HG03442 (cell line): ENCODE results near the gene MOAP1.
"Not testable (repeated sequence)": the region's sequence is repeated elsewhere in the genome, so short reads cannot be mapped to it uniquely, and the experiment has no call there.

Experiments used
- ATAC-seq: cut with Tn5 transposase; IDR thresholded peaks from one replicate; pipeline ENCODE4 v1.9.1; 2021; ENCODE audit warnings: mild to moderate bottlenecking, moderate library complexity; ENCODE audit not compliant: unreplicated experiment

MOAP1 gene

GRCh38 chr14:93186466-93186865, 1.8 kb upstream of the MOAP1 start:
- no peak for ATAC-seq

GRCh38 chr14:93185349-93185720, 638 bp upstream of the MOAP1 start:
- ATAC-seq = no peak

GRCh38 chr14:93183596-93184317, 940 bp downstream of the MOAP1 start:
- ATAC-seq = no peak

DNA sequence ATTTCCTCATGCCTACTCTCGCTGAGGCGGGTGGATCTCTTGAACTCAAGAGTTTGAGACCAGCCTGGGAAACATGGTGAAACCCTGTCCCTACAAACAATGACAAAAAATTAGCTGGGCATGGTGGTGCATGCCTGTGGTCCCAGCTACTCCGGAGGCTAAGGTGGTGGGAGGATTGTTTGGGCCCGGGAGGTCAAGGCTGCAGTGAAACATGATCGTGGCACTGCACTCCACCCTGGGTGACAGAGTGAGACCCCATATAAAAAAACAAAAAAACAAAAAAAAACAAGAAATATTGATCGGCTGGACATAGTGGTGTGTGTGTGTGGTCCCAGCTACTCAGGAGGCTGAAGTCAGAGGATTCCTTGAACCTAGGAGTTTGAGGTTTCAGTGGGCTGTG, 9.2 kb downstream of the MOAP1 start:
- ATAC-seq = no peak

- ATAC-seq = not testable (repeated sequence)
Observed at GRCh38 chr14:93174731-93175130, 10.0 kb downstream of the MOAP1 start.

GRCh38 chr14:93173943-93174395, 10.7 kb downstream of the MOAP1 start:
- no peak for ATAC-seq

GRCh38 chr14:93171376-93171775, 13.3 kb downstream of the MOAP1 start:
- no peak for ATAC-seq

DNA sequence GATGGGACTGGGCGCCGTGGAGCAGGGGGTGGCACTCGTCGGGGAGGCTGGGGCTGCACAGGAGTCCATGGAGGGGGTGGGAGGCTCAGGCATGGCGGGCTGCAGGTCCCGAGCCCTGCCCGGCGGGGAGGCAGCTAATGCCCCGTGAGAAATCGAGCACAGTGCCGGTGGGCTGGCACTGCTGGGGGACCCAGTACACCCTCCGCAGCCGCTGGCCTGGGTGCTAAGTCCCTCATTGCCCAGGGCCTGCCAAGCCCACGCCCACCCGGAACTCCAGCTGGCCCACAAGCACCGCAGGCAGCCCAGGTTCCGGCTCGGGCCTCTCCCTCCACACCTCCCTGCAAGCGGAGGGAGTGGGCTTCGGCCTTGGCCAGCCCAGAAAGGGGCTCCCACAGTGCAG, 14.6 kb downstream of the MOAP1 start:
- ATAC-seq = not testable (repeated sequence)

- not testable (repeated sequence) for ATAC-seq
Observed at GRCh38 chr14:93169619-93170018, 15.1 kb downstream of the MOAP1 start.

GRCh38 chr14:93168610-93169009, 16.1 kb downstream of the MOAP1 start:
- not testable (repeated sequence) for ATAC-seq

DNA sequence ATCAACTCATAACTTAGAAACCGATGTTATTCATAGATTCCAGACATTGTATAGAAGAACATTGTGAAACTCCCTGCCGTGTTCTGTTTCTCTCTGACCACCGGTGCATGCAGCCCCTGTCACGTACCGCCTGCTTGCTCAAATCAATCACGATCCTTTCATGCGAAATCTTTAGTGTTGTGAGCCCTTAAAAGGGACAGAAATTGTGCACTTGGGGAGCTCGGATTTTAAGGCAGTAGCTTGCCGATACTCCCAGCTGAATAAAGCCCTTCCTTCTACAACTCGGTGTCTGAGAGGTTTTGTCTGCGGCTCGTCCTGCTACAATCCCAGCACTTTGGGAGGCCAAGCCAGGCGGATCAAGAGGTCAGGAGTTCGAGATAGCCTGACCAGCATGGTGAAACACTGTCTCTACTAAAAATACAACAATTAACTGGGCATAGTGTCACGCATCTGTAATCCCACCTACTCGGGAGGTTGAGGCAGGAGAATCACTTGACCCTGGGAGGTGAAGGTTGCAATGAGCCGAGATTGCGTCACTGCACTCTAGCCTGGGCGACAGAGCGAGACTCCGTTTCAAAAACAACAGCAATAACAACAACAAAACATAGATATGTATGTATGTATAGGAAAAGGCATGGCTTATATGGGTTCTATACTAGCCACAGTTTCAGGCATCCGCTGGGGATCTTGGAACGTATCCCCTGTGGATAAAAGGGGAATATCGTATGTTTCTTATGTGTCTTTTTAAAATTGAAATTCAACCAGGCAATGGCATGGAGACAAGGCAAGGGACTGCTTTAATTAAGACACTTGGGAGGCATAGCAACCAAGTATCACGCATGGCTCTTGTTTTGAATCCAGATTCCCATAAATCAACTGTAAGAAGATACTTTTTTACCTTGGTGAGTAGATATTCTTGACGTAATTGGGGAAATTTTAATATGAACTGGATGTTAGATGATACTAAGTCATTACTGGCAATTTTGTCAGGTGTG, 19.1 kb downstream of the MOAP1 start:
- not testable (repeated sequence) for ATAC-seq

DNA sequence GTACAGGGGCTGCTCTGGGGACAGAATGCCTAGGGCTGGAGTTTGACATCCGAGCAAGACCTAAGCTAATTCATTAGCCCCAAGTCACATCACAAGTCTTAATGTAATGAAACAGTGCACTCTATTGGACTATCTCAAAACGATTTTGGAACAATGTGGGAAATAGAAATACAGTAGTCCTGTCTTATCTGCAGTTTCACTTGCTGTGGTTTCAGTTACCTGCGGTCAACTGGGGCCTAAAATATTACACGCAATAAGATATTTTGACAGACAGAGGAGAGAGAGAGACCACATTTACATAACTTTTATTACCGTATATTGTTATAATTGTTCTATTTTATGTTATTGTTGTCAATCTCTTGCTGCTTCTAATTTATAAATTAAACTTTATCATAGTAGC, 21.1 kb downstream of the MOAP1 start:
- ATAC-seq = no peak

DNA sequence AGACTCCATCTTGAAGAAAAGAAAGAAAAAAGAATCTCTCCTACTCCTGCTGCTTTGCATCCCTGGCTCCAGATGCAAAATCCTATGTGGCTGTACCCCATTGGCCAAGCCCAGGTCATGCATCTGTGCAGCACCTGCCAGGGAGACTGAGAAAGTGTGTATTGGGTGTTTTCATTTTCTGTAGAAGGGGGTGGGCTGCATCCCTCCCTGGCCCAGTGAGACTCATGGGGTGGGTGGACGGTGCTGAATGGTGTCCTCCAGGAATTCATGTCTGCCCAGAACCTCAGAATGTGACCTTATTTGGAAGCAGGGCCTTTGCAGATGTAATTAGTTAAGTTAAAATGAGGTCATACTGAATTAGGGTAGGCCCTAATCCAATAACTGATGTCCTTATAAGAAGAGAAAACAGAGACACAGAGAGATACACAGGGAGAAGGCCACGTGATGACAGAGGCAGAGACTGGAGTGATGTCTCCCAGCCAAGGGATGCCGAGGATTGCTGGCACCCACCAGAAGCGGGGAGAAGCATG, 23.2 kb downstream of the MOAP1 start:
- ATAC-seq = no peak

- ATAC-seq = no peak
Observed at GRCh38 chr14:93160353-93160801, 24.3 kb downstream of the MOAP1 start.

DNA sequence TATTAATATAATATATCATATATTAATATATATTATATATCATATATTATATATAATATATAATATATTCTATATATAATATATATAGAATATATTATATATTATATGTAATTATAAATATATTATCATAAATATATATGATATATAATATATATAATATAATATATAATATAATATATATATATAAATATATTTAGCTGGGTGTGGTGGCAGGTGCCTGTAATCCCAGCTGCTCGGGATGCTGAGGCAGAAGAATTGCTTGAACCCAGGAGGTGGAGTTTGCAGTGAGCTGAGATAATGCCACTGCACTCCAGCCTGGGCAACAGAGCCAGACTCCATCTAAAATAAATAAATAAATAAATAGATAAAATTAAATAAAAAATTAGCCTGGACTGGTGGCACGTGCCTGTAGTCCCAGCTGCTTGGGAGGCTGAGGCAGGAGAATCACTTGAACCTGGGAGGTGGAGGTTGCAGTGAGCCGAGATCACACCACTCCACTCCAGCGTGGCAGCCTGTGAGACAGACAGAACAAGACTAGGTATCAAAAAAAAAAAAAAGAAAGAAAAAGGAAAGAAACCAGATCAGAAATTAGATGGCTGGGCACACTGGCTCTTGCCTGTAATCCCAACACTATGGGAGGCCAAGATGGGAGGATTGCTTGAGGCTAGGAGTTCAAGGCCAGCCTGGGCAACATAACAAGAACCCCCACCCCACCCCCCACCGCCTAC, 24.9 kb downstream of the MOAP1 start:
- not testable (repeated sequence) for ATAC-seq

DNA sequence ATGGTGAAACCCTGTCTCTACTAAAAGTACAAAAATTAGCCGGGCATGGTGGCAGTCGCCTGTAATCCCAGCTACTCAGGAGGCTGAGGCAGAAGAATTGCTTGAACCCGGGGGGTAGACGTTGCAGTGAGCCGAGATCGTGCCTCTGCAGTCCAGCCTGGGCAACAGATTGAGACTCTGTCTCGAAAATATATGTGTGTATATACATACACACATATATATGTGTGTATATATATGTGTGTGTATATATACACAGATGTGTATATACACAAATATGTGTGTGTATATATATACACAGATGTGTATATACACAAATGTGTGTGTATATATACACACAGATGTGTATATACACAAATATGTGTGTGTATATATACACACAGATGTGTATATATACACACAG, 26.3 kb downstream of the MOAP1 start:
- not testable (repeated sequence) for ATAC-seq

DNA sequence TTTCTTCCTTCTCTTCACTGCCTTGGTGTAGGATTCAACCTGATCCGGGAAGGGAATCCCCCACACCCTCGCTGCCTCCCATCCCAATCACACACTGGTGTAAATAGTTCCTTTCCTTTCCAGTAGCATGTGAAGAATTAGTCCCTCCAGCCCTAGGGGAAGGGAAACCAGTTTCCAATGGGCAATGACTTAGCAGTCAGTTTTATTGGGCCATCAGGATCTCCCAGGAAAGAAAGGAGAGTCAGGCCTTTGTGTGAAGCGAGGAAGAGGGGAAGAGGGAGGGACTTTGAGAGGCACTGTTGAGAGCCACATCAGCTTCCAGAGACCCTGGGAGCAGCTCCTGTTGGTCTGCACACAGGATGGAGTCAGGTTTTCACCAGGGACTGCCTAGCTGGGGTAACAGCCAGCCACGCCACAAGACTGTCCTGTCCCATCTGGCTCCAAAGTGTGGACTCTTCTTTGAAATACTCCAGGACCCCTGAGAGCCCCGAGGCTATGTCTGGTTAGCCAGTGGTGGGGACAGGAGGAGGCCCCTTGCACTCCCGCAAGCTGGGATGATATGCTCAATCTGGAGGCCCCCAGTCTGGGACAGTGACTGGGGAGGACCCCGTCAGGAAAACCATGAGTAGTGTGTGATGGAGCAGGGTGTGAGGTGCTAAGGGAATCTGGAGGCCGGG, 27.9 kb downstream of the MOAP1 start:
- no peak for ATAC-seq

DNA sequence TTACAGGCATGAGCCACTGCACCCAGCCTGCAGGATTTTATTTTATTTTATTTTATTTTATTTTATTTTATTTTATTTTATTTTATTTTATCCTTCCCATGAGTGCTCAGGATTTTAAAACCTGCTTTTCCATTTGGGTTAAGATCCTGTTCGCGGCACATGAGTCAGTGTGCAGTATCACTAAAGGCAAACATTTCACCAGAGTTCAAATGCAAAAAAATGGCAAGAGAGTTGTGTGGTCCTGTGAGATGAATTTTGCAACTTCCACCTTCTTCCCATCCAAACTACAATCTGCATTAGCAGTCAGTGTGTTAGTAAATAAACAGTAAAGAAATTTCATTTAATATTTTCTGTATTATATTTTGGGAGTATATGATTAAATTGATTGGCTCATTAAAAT, 29.0 kb downstream of the MOAP1 start:
- no peak for ATAC-seq

DNA sequence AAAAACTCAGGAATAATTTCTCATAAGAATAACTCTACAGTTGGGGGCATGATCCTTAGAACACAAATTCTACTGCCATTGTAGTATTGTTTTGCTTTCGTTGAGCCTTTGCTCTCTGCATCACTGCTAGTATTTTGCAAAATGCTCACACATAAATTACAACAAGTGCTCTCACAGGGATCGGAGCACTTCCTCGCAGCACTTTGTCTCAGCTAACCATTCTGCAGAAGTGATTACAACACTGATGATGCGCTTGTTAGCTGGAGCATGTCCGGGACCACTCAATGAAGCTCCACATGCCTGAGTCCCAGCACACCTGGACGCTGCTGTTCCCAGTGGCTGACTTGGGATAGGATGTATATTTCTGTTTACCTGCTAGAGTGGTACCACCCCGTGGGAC, 31.6 kb downstream of the MOAP1 start:
- no peak for ATAC-seq
